ENCODE measurements around the gene C4A. TPM values are rescaled to one million over a fixed set of nuclear protein-coding genes. Genes with fewer than 3 reads are reported as not detected.
"Not testable (repeated sequence)": the region's sequence is repeated elsewhere in the genome, so short reads cannot be mapped to it uniquely, and the experiment has no call there.

The C4A gene
- total and polyA plus RNA-seq, 2 of the 8 experiments (the other 6 are each of a cell fraction or from before 2014, with no cell fraction given): 0.62 to 2.4 TPM

DNA sequence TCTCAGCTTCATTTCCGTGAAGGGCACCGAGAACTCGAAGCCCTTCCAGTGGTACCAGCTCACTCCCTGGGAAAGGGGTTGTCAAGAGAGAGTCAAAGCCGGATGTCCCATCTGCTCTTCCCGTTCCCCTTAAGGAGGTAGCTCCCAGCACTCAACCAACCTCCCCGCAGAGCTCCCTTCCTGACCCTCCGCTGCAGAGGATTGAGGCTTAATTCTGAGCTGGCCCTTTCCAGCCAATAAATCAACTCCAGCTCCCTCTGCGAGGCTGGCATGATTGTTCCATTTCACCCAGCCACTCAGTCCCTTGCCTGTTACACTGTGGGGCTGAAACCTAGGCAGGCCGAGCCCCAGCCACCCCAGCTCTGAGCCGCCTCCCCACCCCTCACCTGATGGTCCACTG is 59.5 kb downstream of the C4A start:
- POLR2A ChIA-PET (ENCODE audit: partially characterized antibody); CTCF ChIA-PET (ENCODE audit: partially characterized antibody): not testable (repeated sequence)

DNA sequence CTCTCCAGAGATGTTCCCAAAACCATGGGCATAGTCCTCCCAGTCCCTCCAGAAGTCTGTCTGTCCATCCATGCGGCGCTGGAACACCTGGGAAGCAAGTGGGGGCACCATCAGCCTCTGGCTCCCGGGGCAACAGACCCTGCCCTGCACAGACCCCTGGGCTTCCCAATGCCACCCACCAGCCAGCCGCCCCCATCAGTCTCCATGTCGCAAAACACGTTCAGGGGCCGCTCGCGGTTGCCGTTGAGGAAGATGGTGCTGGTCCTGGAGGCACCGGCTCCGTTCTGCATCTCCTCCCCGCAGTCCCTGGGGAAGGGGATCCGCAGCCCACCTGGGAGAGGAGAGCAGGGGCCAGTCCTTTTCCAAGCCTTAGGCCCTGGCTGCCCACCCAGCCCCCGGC is 60.4 kb downstream of the C4A start:
- H3K9ac ChIP-seq (replicated peaks in 1 of 4; ENCODE audit: extremely low read depth in 1 of 4, low read depth in 3 of 4, low read length in 3 of 4); H3K23me2 ChIP-seq (ENCODE audit: low read depth, low read length); H2AK5ac ChIP-seq (ENCODE audit: low read depth, low read length); H3K79me1 ChIP-seq (ENCODE audit: low read depth, low read length); H3K36me3 ChIP-seq (ENCODE audit: control insufficient read depth in 2 of 4, insufficient read depth in 4 of 4, low read length in 3 of 4); H2BK15ac ChIP-seq (ENCODE audit: low read length); H3K79me2 ChIP-seq (ENCODE audit: control insufficient read depth in 1 of 2, insufficient read depth in 2 of 2, low read length in 2 of 2); H3K18ac ChIP-seq (ENCODE audit: extremely low read depth, low read length); H2BK120ac ChIP-seq (replicated peaks; ENCODE audit: low read depth, low read length); DNase-seq (ENCODE audit: low read depth in 1 of 2, low spot score in 2 of 2); POLR2A ChIA-PET (ENCODE audit: partially characterized antibody); H3K23ac ChIP-seq (ENCODE audit: insufficient read length); H3K4me2 ChIP-seq (ENCODE audit: insufficient read depth in 1 of 2, low read depth in 2 of 2, low read length in 2 of 2); H3K4me3 ChIP-seq (ENCODE audit: extremely low read depth in 1 of 4, insufficient read depth in 2 of 4, low read depth in 3 of 4, low read length in 4 of 4); H4K5ac ChIP-seq (ENCODE audit: insufficient read length, low read depth, low read length); H3K9me3 ChIP-seq (ENCODE audit: insufficient read depth in 2 of 2, low read depth in 1 of 2, low read length in 1 of 2); H2BK12ac ChIP-seq (ENCODE audit: low read depth, low read length); H3K4ac ChIP-seq (replicated peaks; ENCODE audit: insufficient read length, low read depth, low read length); H2BK5ac ChIP-seq (ENCODE audit: low read depth, low read length); H3K27me3 ChIP-seq (replicated peaks in 1 of 4; ENCODE audit: control insufficient read depth in 3 of 4, extremely low read depth in 1 of 4, insufficient read depth in 3 of 4, low read length in 3 of 4); H4K20me1 ChIP-seq (replicated peaks in 1 of 2; ENCODE audit: control insufficient read depth in 1 of 2, insufficient read depth in 2 of 2, low read length in 2 of 2); H3K27ac ChIP-seq (ENCODE audit: low read depth, low read length); CTCF ChIA-PET (ENCODE audit: partially characterized antibody); H3K4me1 ChIP-seq (replicated peaks in 1 of 4; ENCODE audit: control insufficient read depth in 3 of 4, insufficient read depth in 4 of 4, low read length in 3 of 4); H2BK20ac ChIP-seq (ENCODE audit: low read length); H3K56ac ChIP-seq (replicated peaks; ENCODE audit: insufficient read length, low read depth, low read length); H3K14ac ChIP-seq (ENCODE audit: insufficient read length); FAIRE-seq; H4K91ac ChIP-seq (replicated peaks; ENCODE audit: insufficient read length, low read length); H4K8ac ChIP-seq (ENCODE audit: extremely low read depth, insufficient read depth, low read length); H2AFZ ChIP-seq (ENCODE audit: low read length): not testable (repeated sequence)
- 58% methylated on average over 8 of the region's 15 CpGs; no CpG with 5 or more reads in 1 of the 2 experiments for WGBS, 2 experiments (ENCODE audit: extremely low coverage in 1 of 2, insufficient coverage in 1 of 2, insufficient read length in 1 of 2, insufficient replicate concordance in 2 of 2, low coverage in 1 of 2, low lambda C conversion rate in 2 of 2, missing lambda C conversion rate in 1 of 2)

More for the DNA sequence above, 59.5 kb downstream of the C4A start:
- DNase-seq (ENCODE audit: low read depth in 1 of 2, low spot score in 2 of 2); H2BK120ac ChIP-seq (replicated peaks; ENCODE audit: low read depth, low read length); H2BK5ac ChIP-seq (ENCODE audit: low read depth, low read length); H2AK5ac ChIP-seq (ENCODE audit: low read depth, low read length); H2AFZ ChIP-seq (ENCODE audit: low read length); H4K8ac ChIP-seq (ENCODE audit: extremely low read depth, insufficient read depth, low read length); H3K27me3 ChIP-seq (replicated peaks in 1 of 4; ENCODE audit: control insufficient read depth in 3 of 4, extremely low read depth in 1 of 4, insufficient read depth in 3 of 4, low read length in 3 of 4); H3K14ac ChIP-seq (ENCODE audit: insufficient read length); H3K9me3 ChIP-seq (ENCODE audit: insufficient read depth in 2 of 2, low read depth in 1 of 2, low read length in 1 of 2); FAIRE-seq; H3K18ac ChIP-seq (ENCODE audit: extremely low read depth, low read length); H3K4me3 ChIP-seq (ENCODE audit: extremely low read depth in 1 of 4, insufficient read depth in 2 of 4, low read depth in 3 of 4, low read length in 4 of 4); H3K4me2 ChIP-seq (ENCODE audit: insufficient read depth in 1 of 2, low read depth in 2 of 2, low read length in 2 of 2); H3K23me2 ChIP-seq (ENCODE audit: low read depth, low read length); H2BK20ac ChIP-seq (ENCODE audit: low read length); H4K91ac ChIP-seq (replicated peaks; ENCODE audit: insufficient read length, low read length); H3K27ac ChIP-seq (ENCODE audit: low read depth, low read length); H2BK12ac ChIP-seq (ENCODE audit: low read depth, low read length); H3K4me1 ChIP-seq (replicated peaks in 1 of 4; ENCODE audit: control insufficient read depth in 3 of 4, insufficient read depth in 4 of 4, low read length in 3 of 4); H3K9ac ChIP-seq (replicated peaks in 1 of 4; ENCODE audit: extremely low read depth in 1 of 4, low read depth in 3 of 4, low read length in 3 of 4); H4K5ac ChIP-seq (ENCODE audit: insufficient read length, low read depth, low read length); H2BK15ac ChIP-seq (ENCODE audit: low read length); H3K79me1 ChIP-seq (ENCODE audit: low read depth, low read length); H3K56ac ChIP-seq (replicated peaks; ENCODE audit: insufficient read length, low read depth, low read length); H4K20me1 ChIP-seq (replicated peaks in 1 of 2; ENCODE audit: control insufficient read depth in 1 of 2, insufficient read depth in 2 of 2, low read length in 2 of 2); H3K4ac ChIP-seq (replicated peaks; ENCODE audit: insufficient read length, low read depth, low read length); H3K36me3 ChIP-seq (ENCODE audit: control insufficient read depth in 2 of 4, insufficient read depth in 4 of 4, low read length in 3 of 4); H3K23ac ChIP-seq (ENCODE audit: insufficient read length); H3K79me2 ChIP-seq (ENCODE audit: control insufficient read depth in 1 of 2, insufficient read depth in 2 of 2, low read length in 2 of 2): not testable (repeated sequence)
- 89% methylated on average over 4 of the region's 10 CpGs; no CpG with 5 or more reads in 1 of the 2 experiments for WGBS, 2 experiments (ENCODE audit: extremely low coverage in 1 of 2, insufficient coverage in 1 of 2, insufficient read length in 1 of 2, insufficient replicate concordance in 2 of 2, low coverage in 1 of 2, low lambda C conversion rate in 2 of 2, missing lambda C conversion rate in 1 of 2)

All from H1 (cell line).